H1 (cell line): ENCODE measurements around the gene ADM2. TPM values are rescaled to one million over a fixed set of nuclear protein-coding genes. Genes with fewer than 3 reads are reported as not detected.

Source experiments
- CTCF ChIA-PET: fragments of 300-600 bp; sonication (Branson Sonifier 250); formaldehyde crosslinking; loops from one replicate; lab custom pipeline; 2021; ENCODE audit not compliant: partially characterized antibody; lab: Charles Lee
- POLR2A ChIA-PET: fragments of 300-600 bp; sonication (Branson Sonifier 250); formaldehyde crosslinking; loops from one replicate; lab custom pipeline; 2021; ENCODE audit warnings: inconsistent platforms; ENCODE audit not compliant: partially characterized antibody; lab: Charles Lee
- DNase-seq, 2 experiments: peaks; one replicate each; pipeline versions ENCODE4 v3.0.0 to v3.0.0-alpha.2; 2010 to 2022; ENCODE audit warnings: low spot score in 2 of 2, low read depth in 1 of 2, mixed read lengths in 1 of 2
- FAIRE-seq: peaks from 2 replicates; lab custom pipeline; 2011; peaks lifted over from hg19 to GRCh38; lab: Jason Lieb, UNC
- H2AFZ ChIP-seq: 2 replicates; pipeline ENCODE4 v1.8.1; 2012; ENCODE audit warnings: low read length, inconsistent platforms
- H2AK5ac ChIP-seq: 2 replicates; pipeline ENCODE4 v1.6.1; 2013; ENCODE audit warnings: low read depth, low read length
- H2BK120ac ChIP-seq: replicated peaks from 2 replicates; pipeline ENCODE3; 2013; ENCODE audit warnings: low read depth, low read length, inconsistent platforms
- H2BK12ac ChIP-seq: 2 replicates; pipeline ENCODE4 v1.6.1; 2013; ENCODE audit warnings: low read depth, low read length
- H2BK15ac ChIP-seq: 2 replicates; pipeline ENCODE4 v1.6.1; 2013; ENCODE audit warnings: low read length
- H2BK20ac ChIP-seq: 2 replicates; pipeline ENCODE4 v1.6.1; 2013; ENCODE audit warnings: low read length
- H2BK5ac ChIP-seq: 2 replicates; pipeline ENCODE4 v1.6.1; 2013; ENCODE audit warnings: low read depth, low read length
- H3K14ac ChIP-seq: 2 replicates; pipeline ENCODE4 v1.6.1; 2013; ENCODE audit warnings: inconsistent platforms; ENCODE audit not compliant: insufficient read length
- H3K18ac ChIP-seq: 2 replicates; pipeline ENCODE4 v1.6.1; 2013; ENCODE audit warnings: low read length; ENCODE audit errors: extremely low read depth
- H3K23ac ChIP-seq: 2 replicates; pipeline ENCODE4 v1.6.1; 2013; ENCODE audit warnings: inconsistent platforms; ENCODE audit not compliant: insufficient read length
- H3K23me2 ChIP-seq: 2 replicates; pipeline ENCODE4 v1.6.1; 2013; ENCODE audit warnings: low read depth, low read length
- H3K27ac ChIP-seq: 2 replicates; pipeline ENCODE4 v1.6.1; 2011; ENCODE audit warnings: low read depth, low read length, inconsistent platforms
- H3K27me3 ChIP-seq, 4 experiments: replicated peaks in 1 of 4; 1 replicate in 1 of 4; 2 replicates in 3 of 4; pipeline versions ENCODE4 v1.6.1 to v1.8.1; 2011 to 2013; ENCODE audit warnings: low read length in 3 of 4, mild to moderate bottlenecking in 3 of 4, inconsistent platforms in 2 of 4, mixed read lengths in 2 of 4, moderate library complexity in 1 of 4; ENCODE audit not compliant: control insufficient read depth in 3 of 4, insufficient read depth in 3 of 4; ENCODE audit errors: extremely low read depth in 1 of 4
- H3K36me3 ChIP-seq, 4 experiments: 2 replicates each; pipeline versions ENCODE4 v1.6.1 to v1.8.1; 2011 to 2013; ENCODE audit warnings: mild to moderate bottlenecking in 4 of 4, low read length in 3 of 4, moderate library complexity in 2 of 4, control low read depth in 1 of 4, inconsistent platforms in 1 of 4; ENCODE audit not compliant: insufficient read depth in 4 of 4, control insufficient read depth in 2 of 4
- H3K4ac ChIP-seq: replicated peaks from 2 replicates; pipeline ENCODE3; 2013; ENCODE audit warnings: low read length, low read depth, mixed read lengths, inconsistent platforms; ENCODE audit not compliant: insufficient read length
- H3K4me1 ChIP-seq, 4 experiments: replicated peaks in 1 of 4; 1 replicate in 1 of 4; 2 replicates in 3 of 4; pipeline versions ENCODE4 v1.6.1 to v1.8.1; 2011 to 2013; ENCODE audit warnings: low read length in 3 of 4, inconsistent platforms in 2 of 4, mixed read lengths in 1 of 4; ENCODE audit not compliant: insufficient read depth in 4 of 4, control insufficient read depth in 3 of 4
- H3K4me2 ChIP-seq, 2 experiments: 2 replicates each; pipeline versions ENCODE4 v1.6.1 to v1.8.1; 2011 to 2013; ENCODE audit warnings: low read depth in 2 of 2, low read length in 2 of 2, control low read depth in 1 of 2, inconsistent platforms in 1 of 2, mild to moderate bottlenecking in 1 of 2; ENCODE audit not compliant: insufficient read depth in 1 of 2
- H3K4me3 ChIP-seq, 4 experiments: fragments of 200-600, 300-600 bp in 1 of 4; sonication (generic), shearing (Covaris generic), sonication (Bioruptor Twin) in 1 of 4; 2 replicates each; pipeline versions ENCODE4 v1.5.1 to v1.8.1; 2011 to 2016; ENCODE audit warnings: low read length in 4 of 4, low read depth in 3 of 4, control low read depth in 2 of 4, inconsistent platforms in 2 of 4, mild to moderate bottlenecking in 2 of 4, mixed read lengths in 1 of 4, moderate library complexity in 1 of 4; ENCODE audit not compliant: insufficient read depth in 2 of 4; ENCODE audit errors: extremely low read depth in 1 of 4
- H3K56ac ChIP-seq: replicated peaks from 2 replicates; pipeline ENCODE3; 2013; ENCODE audit warnings: low read depth, mild to moderate bottlenecking, mixed read lengths, low read length, inconsistent platforms; ENCODE audit not compliant: insufficient read length
- H3K79me1 ChIP-seq: 2 replicates; pipeline ENCODE4 v1.6.1; 2013; ENCODE audit warnings: low read depth, low read length, control low read depth
- H3K79me2 ChIP-seq, 2 experiments: 2 replicates each; pipeline versions ENCODE4 v1.6.1 to v1.8.1; 2012 to 2013; ENCODE audit warnings: low read length in 2 of 2, mild to moderate bottlenecking in 2 of 2, inconsistent platforms in 1 of 2; ENCODE audit not compliant: insufficient read depth in 2 of 2, control insufficient read depth in 1 of 2
- H3K9ac ChIP-seq, 4 experiments: replicated peaks in 1 of 4; 1 replicate in 1 of 4; 2 replicates in 3 of 4; pipeline versions ENCODE4 v1.6.1 to v1.8.1; 2011 to 2013; ENCODE audit warnings: low read depth in 3 of 4, low read length in 3 of 4, control low read depth in 2 of 4, mild to moderate bottlenecking in 2 of 4, moderate library complexity in 2 of 4, inconsistent platforms in 1 of 4; ENCODE audit errors: extremely low read depth in 1 of 4
- H3K9me3 ChIP-seq, 2 experiments: 2 replicates each; pipeline versions ENCODE4 v1.6.1 to v1.8.1; 2012 to 2013; ENCODE audit warnings: mild to moderate bottlenecking in 2 of 2, moderate library complexity in 2 of 2, control low read depth in 1 of 2, inconsistent platforms in 1 of 2, low read depth in 1 of 2, low read length in 1 of 2, mixed read lengths in 1 of 2; ENCODE audit not compliant: insufficient read depth in 2 of 2
- H4K20me1 ChIP-seq, 2 experiments: replicated peaks in 1 of 2; 2 replicates each; pipeline versions ENCODE3 to v1.8.1; 2011 to 2013; ENCODE audit warnings: inconsistent platforms in 2 of 2, low read length in 2 of 2, mild to moderate bottlenecking in 1 of 2; ENCODE audit not compliant: insufficient read depth in 2 of 2, control insufficient read depth in 1 of 2
- H4K5ac ChIP-seq: 2 replicates; pipeline ENCODE4 v1.6.1; 2013; ENCODE audit warnings: low read length, low read depth, mixed read lengths, inconsistent platforms; ENCODE audit not compliant: insufficient read length
- H4K8ac ChIP-seq: 2 replicates; pipeline ENCODE4 v1.8.0; 2013; ENCODE audit warnings: mild to moderate bottlenecking, moderate library complexity, low read length, inconsistent platforms; ENCODE audit not compliant: insufficient read depth; ENCODE audit errors: extremely low read depth
- H4K91ac ChIP-seq: replicated peaks from 2 replicates; pipeline ENCODE3; 2013; ENCODE audit warnings: low read length, mixed read lengths, inconsistent platforms; ENCODE audit not compliant: insufficient read length
- BCL11A ChIP-seq, 2 experiments: IDR thresholded peaks; one replicate each; pipeline ENCODE4 v1.6.1; 2011; ENCODE audit warnings: low read depth in 2 of 2, low read length in 2 of 2, mild to moderate bottlenecking in 2 of 2
- CBX8 ChIP-seq: fragments of 300-800, 300-1000 bp; sonication (generic); IDR thresholded peaks from 2 replicates; pipeline ENCODE4 v1.7.1; 2016; ENCODE audit warnings: low read depth, low read length, borderline replicate concordance
- CHD2 ChIP-seq: IDR thresholded peaks from 2 replicates; pipeline ENCODE4 v1.6.1; 2012; ENCODE audit warnings: low read length, improper control_type of control experiment
- EGR1 ChIP-seq: IDR thresholded peaks from 2 replicates; pipeline ENCODE4 v1.6.1; 2011; ENCODE audit warnings: low read depth, low read length, borderline replicate concordance
- GABPA ChIP-seq: IDR thresholded peaks from 2 replicates; pipeline ENCODE4 v1.6.1; 2011; ENCODE audit warnings: mild to moderate bottlenecking, low read length, moderate library complexity, borderline replicate concordance; ENCODE audit not compliant: insufficient read depth
- HDAC6 ChIP-seq: IDR thresholded peaks from one replicate; pipeline ENCODE4 v1.7.1; 2012; ENCODE audit warnings: low read depth, mild to moderate bottlenecking, inconsistent platforms, low read length, moderate library complexity
- JUN ChIP-seq: IDR thresholded peaks from 2 replicates; pipeline ENCODE4 v1.6.1; 2011; ENCODE audit warnings: low read depth, mild to moderate bottlenecking, improper control_type of control experiment, low read length
- MAX ChIP-seq: IDR thresholded peaks from 2 replicates; pipeline ENCODE4 v1.6.1; 2012; ENCODE audit warnings: inconsistent platforms
- RNF2 ChIP-seq: fragments of 200-900, 300-1000 bp; sonication (generic); IDR thresholded peaks from 2 replicates; pipeline ENCODE4 v1.7.1; 2016; ENCODE audit warnings: borderline replicate concordance, low read depth, mild to moderate bottlenecking, antibody characterized with exemption, low read length; ENCODE audit not compliant: poor library complexity, severe bottlenecking; ENCODE audit errors: missing control alignments
- SIX5 ChIP-seq: IDR thresholded peaks from 2 replicates; pipeline ENCODE4 v1.6.1; 2011; ENCODE audit warnings: mild to moderate bottlenecking, low read depth, low read length
- SP2 ChIP-seq: IDR thresholded peaks from 2 replicates; pipeline ENCODE4 v1.6.1; 2012; ENCODE audit warnings: mild to moderate bottlenecking, low read length, inconsistent platforms
- TCF12 ChIP-seq: IDR thresholded peaks from 2 replicates; pipeline ENCODE4 v1.6.1; 2011; ENCODE audit warnings: low read depth, mild to moderate bottlenecking, low read length
- WGBS, 2 experiments: shearing (Covaris generic) in 1 of 2; methylation state at CpG; one replicate each; pipeline versions ENCODE4 v1.1.6 to v1.1.7; 2013 to 2015; ENCODE audit warnings: low lambda C conversion rate in 2 of 2, mixed read lengths in 2 of 2, inconsistent platforms in 1 of 2, low coverage in 1 of 2, missing lambda C conversion rate in 1 of 2; ENCODE audit not compliant: insufficient replicate concordance in 2 of 2, insufficient coverage in 1 of 2, insufficient read length in 1 of 2; ENCODE audit errors: extremely low coverage in 1 of 2, missing lambda C conversion rate in 1 of 2; 5-methylcytosine and 5-hydroxymethylcytosine counted together
- polyA plus RNA-seq, 7 experiments: library from polyadenylated mRNA; depleted of rRNA in 3 of 7; stranded (reverse) in 5 of 7; unstranded in 2 of 7; fragments of >200 nt in 5 of 7; fragments of 200-250 nt in 2 of 7; gene quantifications; 1 replicate in 5 of 7; 2 replicates in 1 of 7; 4 replicates in 1 of 7; pipeline versions ENCODE4 v1.2.1 to v1.2.3, GENCODE V29; 2011 to 2013; ENCODE audit warnings: missing spikeins in 2 of 7, mixed read lengths in 2 of 7
- total RNA-seq: library from RNA; stranded (reverse); fragmentation: NEBNext Ultra II Directional; extraction: Animal tissue kit (Norgen Biotek cat#: 25700); gene quantifications from 2 replicates; pipeline ENCODE4 v1.2.1, GENCODE V29; 2021

The ADM2 gene
- total and polyA plus RNA-seq, 2 of the 8 experiments (the other 6 are each of a cell fraction or from before 2014, with no cell fraction given): 3.3 to 7.5 TPM

- Histone ChIP-seq H3K23me2 (no peaks in the 10 kb centered on the region), H3K27me3 (no peaks in the 10 kb centered on the region; a peak in 1 of 7 replicates), H3K9me3 (no peaks in the 10 kb centered on the region), H3K9ac (no peak overlapping the region), H4K8ac (no peak overlapping the region), H3K18ac (no peak overlapping the region), H2AFZ (no peak overlapping the region), H2BK120ac (no peak overlapping the region), H4K5ac (no peak overlapping the region), H4K20me1 (peaks cover 13 to 20% of the 10 kb centered on the region in 2 experiments), H3K27ac (no peak overlapping the region), H3K56ac (no peak overlapping the region), H2BK12ac (no peak overlapping the region), H2AK5ac (no peak overlapping the region), H3K36me3 (peaks cover 10 to 37% (median 20%) of the 10 kb centered on the region in 4 experiments), H3K79me2 (no peaks in the 10 kb centered on the region), H3K4me1 (no peaks in the 10 kb centered on the region), H2BK5ac (no peak overlapping the region), H3K23ac (no peak overlapping the region), H3K14ac (no peak overlapping the region), H3K79me1 (no peaks in the 10 kb centered on the region), H4K91ac (no peak overlapping the region), H2BK15ac (no peak overlapping the region), H2BK20ac (no peak overlapping the region), H3K4ac (no peak overlapping the region), H3K4me3 (no peak overlapping the region), H3K4me2 (no peak overlapping the region)
- ChIA-PET POLR2A (interaction anchor here (0.9 to 1.8 kb wide), 3 partner anchors 14 to 54 kb away, joined by 3 to 4 read pairs (median 3); no protein-coding TSS in a partner anchor), CTCF (interaction anchor here (1.8 to 6.0 kb wide), 2 partner anchors 15 to 43 kb away, joined by 7 to 60 read pairs; no protein-coding TSS in a partner anchor)
- WGBS, 2 experiments: 94% methylated on average over 23 of the region's 27 CpGs; no CpG with 5 or more reads in 1 of the 2 experiments
- no peak for DNase-seq
- no peak for FAIRE-seq
- TF ChIP-seq EGR1: no peak
- TF ChIP-seq TCF12: no peak
- TF ChIP-seq HDAC6: no peak
- no peak for TF ChIP-seq RNF2
- no peak for TF ChIP-seq CHD2
- TF ChIP-seq MAX: no peak
- no peak for TF ChIP-seq GABPA
- TF ChIP-seq SIX5: no peak
- TF ChIP-seq SP2: no peak
- TF ChIP-seq BCL11A (IDR thresholded peaks at IDR 0.05; ENCODE audit: low read depth in 2 of 2, low read length in 2 of 2): no peak
- TF ChIP-seq CBX8: no peak
- no peak for TF ChIP-seq JUN
These were observed 26.7 kb upstream of the ADM2 start for GRCh38 chr22:50454556-50455075.
